Spleen (tissue), 11 donors: Measurements from ENCODE around the gene G6PD. TPM values are rescaled to one million over a fixed set of nuclear protein-coding genes. Genes with fewer than 3 reads are reported as not detected.
A peak's percentile ranks its signal among the peaks of the same experiment; 100 is the strongest.

Experiments used
- DNase-seq: peaks from one replicate; pipeline ENCODE4 v3.0.0-alpha.2; 2020
- H3K27ac ChIP-seq, 8 donors: fragments of 200-600 bp; sonication (generic) in 7 of 8; 1 replicate in 4 of 8; 2 replicates in 4 of 8; pipeline versions ENCODE4 v1.5.0 to v1.8.0; 2016 to 2021; ENCODE audit warnings: inconsistent platforms in 4 of 8, mild to moderate bottlenecking in 4 of 8, moderate library complexity in 1 of 8
- H3K27me3 ChIP-seq, 7 donors: fragments of 200-600 bp; sonication (generic) in 6 of 7; replicated peaks in 1 of 7; 1 replicate in 4 of 7; 2 replicates in 3 of 7; pipeline versions ENCODE4 v1.5.0 to v1.8.0; 2016 to 2021; ENCODE audit warnings: inconsistent platforms in 3 of 7, mild to moderate bottlenecking in 1 of 7
- H3K36me3 ChIP-seq, 6 donors: fragments of 200-600 bp; sonication (generic) in 5 of 6; 1 replicate in 4 of 6; 2 replicates in 2 of 6; pipeline versions ENCODE4 v1.5.0 to v1.8.0; 2016 to 2021; ENCODE audit warnings: inconsistent platforms in 2 of 6
- H3K4me1 ChIP-seq, 6 donors: fragments of 200-600 bp; sonication (generic) in 5 of 6; 1 replicate in 3 of 6; 2 replicates in 3 of 6; pipeline versions ENCODE4 v1.5.0 to v1.8.0; 2016 to 2021; ENCODE audit warnings: inconsistent platforms in 3 of 6
- H3K4me3 ChIP-seq, 8 donors: fragments of 200-600 bp; sonication (generic) in 7 of 8; 1 replicate in 4 of 8; 2 replicates in 4 of 8; pipeline versions ENCODE4 v1.5.0 to v1.8.0; 2016 to 2021; ENCODE audit warnings: inconsistent platforms in 4 of 8, mild to moderate bottlenecking in 4 of 8, moderate library complexity in 2 of 8
- H3K9me3 ChIP-seq, 8 donors: fragments of 200-600 bp; sonication (generic) in 7 of 8; 1 replicate in 4 of 8; 2 replicates in 4 of 8; pipeline versions ENCODE4 v1.5.0 to v1.8.0; 2016 to 2021; ENCODE audit warnings: inconsistent platforms in 4 of 8
- POLR2A ChIP-seq, 3 donors: fragments of 450-650 bp; IDR thresholded peaks; one replicate each; pipeline ENCODE4 v1.5.1; 2017; ENCODE audit warnings: antibody characterized with exemption in 3 of 3, mild to moderate bottlenecking in 1 of 3
- POLR2AphosphoS5 ChIP-seq, 3 donors: sonication (generic); formaldehyde crosslinking; IDR thresholded peaks; one replicate each; pipeline ENCODE4 v1.5.1; 2017; ENCODE audit warnings: antibody characterized with exemption in 3 of 3
- WGBS, 5 donors: extraction: QIAGEN DNeasy Blood & Tissue Kit in 3 of 5; methylation state at CpG; one replicate each; pipeline versions ENCODE4 v1.1.5 to v1.1.7; 2013 to 2018; 5-methylcytosine and 5-hydroxymethylcytosine counted together
- intact Hi-C: fragments of 100-400 bp; cut with DNase I; formaldehyde crosslinking; loops from one replicate; pipeline ENCODE4 v1.15.0; 2023; ENCODE audit warnings: low total_unique reads
- polyA plus RNA-seq, 3 donors: library from polyadenylated mRNA; stranded (reverse); fragments of 200-250 nt; gene quantifications; one replicate each; pipeline ENCODE4 v1.2.1, GENCODE V29; 2013
- total RNA-seq, 7 donors: library from RNA; depleted of rRNA in 3 of 7; stranded (reverse); fragments of >200 nt in 3 of 7; fragmentation: NEBNext Ultra II Directional in 4 of 7; extraction: Animal tissue kit (Norgen Biotek cat#: 25700) in 4 of 7; gene quantifications; one replicate each; pipeline versions ENCODE4 v1.1.0 to v1.2.1, GENCODE V29; 2016 to 2021
- TF ChIP-seq, protein P1 (sequence below), 11 experiments: fragments of 200-600 bp in 7 of 11; fragments of 450-650 bp in 4 of 11; sonication (generic) in 4 of 11; IDR thresholded peaks in 8 of 11; conservative IDR thresholded peaks in 3 of 11; 1 replicate in 7 of 11; 2 replicates in 4 of 11; pipeline versions ENCODE4 v1.4.0 to v1.8.0; 2016 to 2021; ENCODE audit warnings: antibody characterized with exemption in 11 of 11, inconsistent platforms in 4 of 11, mild to moderate bottlenecking in 1 of 11
- donor health status: healthy with polysubstance abuse.
- donor health status: DM: no; HTN: no; CAD: no; lungs with moderate emphysema.
- donor health status: DM: no; HTN: no; CAD: no.
- donor health status: Bipolar disorder and iron deficiency.
- donor health status: healthy.
- donor health status: DM: no; HTN: no; CAD: no.
- donor health status: DM: yes; HTN: yes; CAD: no.

Gene G6PD
- total and polyA plus RNA-seq, 10 donors = 15.5 to 93.1 (median 62.2) TPM

DNA sequence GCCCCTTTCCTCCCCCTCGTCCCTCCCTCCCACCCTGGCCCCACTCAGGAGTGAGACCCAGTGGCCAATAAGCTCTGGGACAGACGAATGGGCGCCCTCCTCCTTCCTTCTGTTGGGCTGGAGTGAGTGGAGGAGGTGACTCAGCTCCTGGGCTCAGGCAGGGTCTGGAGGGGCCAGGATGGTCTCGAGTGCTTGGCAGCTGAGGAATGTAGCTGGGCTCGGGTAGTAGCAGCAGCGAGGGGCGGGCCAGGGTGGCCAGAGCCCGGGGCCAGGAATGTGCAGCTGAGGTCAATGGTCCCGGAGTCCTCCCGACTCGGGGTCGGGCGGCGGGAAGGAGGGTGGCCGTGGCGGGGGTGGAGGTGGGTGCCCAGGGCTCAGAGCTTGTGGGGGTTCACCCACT is 15.0 kb downstream of the G6PD start:
- TF ChIP-seq POLR2A (IDR thresholded peaks at IDR 0.05) = no peak
- TF ChIP-seq, protein P1, sequence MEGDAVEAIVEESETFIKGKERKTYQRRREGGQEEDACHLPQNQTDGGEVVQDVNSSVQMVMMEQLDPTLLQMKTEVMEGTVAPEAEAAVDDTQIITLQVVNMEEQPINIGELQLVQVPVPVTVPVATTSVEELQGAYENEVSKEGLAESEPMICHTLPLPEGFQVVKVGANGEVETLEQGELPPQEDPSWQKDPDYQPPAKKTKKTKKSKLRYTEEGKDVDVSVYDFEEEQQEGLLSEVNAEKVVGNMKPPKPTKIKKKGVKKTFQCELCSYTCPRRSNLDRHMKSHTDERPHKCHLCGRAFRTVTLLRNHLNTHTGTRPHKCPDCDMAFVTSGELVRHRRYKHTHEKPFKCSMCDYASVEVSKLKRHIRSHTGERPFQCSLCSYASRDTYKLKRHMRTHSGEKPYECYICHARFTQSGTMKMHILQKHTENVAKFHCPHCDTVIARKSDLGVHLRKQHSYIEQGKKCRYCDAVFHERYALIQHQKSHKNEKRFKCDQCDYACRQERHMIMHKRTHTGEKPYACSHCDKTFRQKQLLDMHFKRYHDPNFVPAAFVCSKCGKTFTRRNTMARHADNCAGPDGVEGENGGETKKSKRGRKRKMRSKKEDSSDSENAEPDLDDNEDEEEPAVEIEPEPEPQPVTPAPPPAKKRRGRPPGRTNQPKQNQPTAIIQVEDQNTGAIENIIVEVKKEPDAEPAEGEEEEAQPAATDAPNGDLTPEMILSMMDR (IDR thresholded peaks at IDR 0.05 in 8 of 11, conservative IDR thresholded peaks at IDR 0.05 in 3 of 11) = no peak
- TF ChIP-seq POLR2AphosphoS5 (IDR thresholded peaks at IDR 0.05) = no peak
- Histone ChIP-seq H3K36me3 (peaks cover 0 to 59% (median 21%) of the 10 kb centered on the region in 6 donors), H3K9me3 (no peaks in the 10 kb centered on the region), H3K4me1 (peaks cover 0 to 28% (median 15%) of the 10 kb centered on the region in 6 donors), H3K27ac (no peak overlapping the region), H3K4me3 (no peak overlapping the region), H3K27me3 (no peaks in the 10 kb centered on the region)
- 68 to 96% (median 80%) methylated on average over 4 to 16 of the region's 16 CpGs; no CpG with 5 or more reads in 1 of the 5 donors for WGBS, 5 donors
- intact Hi-C loops = no loop called here
- DNase-seq = no peak

DNA sequence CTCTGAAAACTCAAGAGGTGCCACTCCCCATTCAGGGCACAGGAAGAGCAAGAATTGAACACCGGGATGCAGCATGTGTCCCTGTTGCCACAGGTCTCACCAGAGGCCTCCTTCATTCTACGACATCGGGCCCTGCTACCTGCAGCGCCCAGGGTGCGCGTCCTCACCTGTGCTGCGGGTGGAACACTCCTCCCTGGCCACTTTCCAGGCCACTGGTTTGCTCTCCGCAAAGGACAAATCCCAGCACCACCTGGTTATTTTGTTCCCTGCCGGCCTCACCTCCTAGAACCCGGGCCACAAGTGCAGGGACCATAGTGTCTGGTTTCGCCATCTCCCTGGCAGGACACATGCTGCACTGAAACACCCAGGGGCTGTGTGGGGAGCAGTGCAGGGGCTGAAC is 16.4 kb downstream of the G6PD start:
- DNase-seq = no peak
- 87 to 97% (median 91%) methylated on average over 4 to 11 of the region's 11 CpGs for WGBS, 5 donors
- Histone ChIP-seq H3K36me3 (peaks cover 0 to 51% (median 21%) of the 10 kb centered on the region in 6 donors), H3K4me3 (no peak overlapping the region), H3K9me3 (no peaks in the 10 kb centered on the region), H3K27ac (no peak overlapping the region), H3K27me3 (no peaks in the 10 kb centered on the region), H3K4me1 (peaks cover 0 to 24% (median 17%) of the 10 kb centered on the region in 6 donors)
- intact Hi-C loops = no loop called here
- TF ChIP-seq POLR2A (IDR thresholded peaks at IDR 0.05) = no peak
- TF ChIP-seq, protein P1 (IDR thresholded peaks at IDR 0.05 in 8 of 11, conservative IDR thresholded peaks at IDR 0.05 in 3 of 11) = no peak
- TF ChIP-seq POLR2AphosphoS5 (IDR thresholded peaks at IDR 0.05) = no peak

DNA sequence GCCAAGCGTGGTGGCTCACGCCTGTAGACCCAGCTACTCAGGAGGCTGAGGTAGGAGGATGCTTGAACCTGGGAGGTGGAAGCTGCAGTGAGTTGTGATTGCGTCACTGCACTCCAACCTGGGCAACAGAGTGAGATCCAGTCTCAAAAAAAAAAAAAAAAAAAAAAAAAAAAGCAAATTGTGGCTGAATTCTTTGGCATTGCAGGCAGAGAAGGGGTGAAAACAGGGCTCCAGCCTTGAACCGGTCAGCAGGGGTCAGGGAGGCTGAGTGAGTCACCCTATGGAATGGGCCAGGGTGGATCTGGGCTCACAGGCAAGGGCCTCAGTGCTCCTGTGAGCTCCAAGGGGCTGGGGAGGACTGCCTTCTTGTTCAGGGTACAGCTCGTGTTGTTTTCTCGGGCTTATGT is 17.4 kb downstream of the G6PD start:
- TF ChIP-seq POLR2AphosphoS5 (IDR thresholded peaks at IDR 0.05) (peak in 1 of 3 donors; percentile 12), POLR2A (IDR thresholded peaks at IDR 0.05) (no peak)
- no peaks in the 10 kb centered on the region for H3K27me3 ChIP-seq
- 76 to 97% (median 83%) methylated on average over 4 to 6 of the region's 6 CpGs for WGBS, 5 donors
- no peak for DNase-seq
- peaks cover 0 to 13% (median 10%) of the 10 kb centered on the region in 6 donors for H3K4me1 ChIP-seq
- no peak overlapping the region for H3K4me3 ChIP-seq
- H3K9me3 ChIP-seq = no peaks in the 10 kb centered on the region
- no peak overlapping the region for H3K27ac ChIP-seq
- intact Hi-C loops = no loop called here
- peaks cover 0 to 41% (median 20%) of the 10 kb centered on the region in 6 donors for H3K36me3 ChIP-seq

DNA sequence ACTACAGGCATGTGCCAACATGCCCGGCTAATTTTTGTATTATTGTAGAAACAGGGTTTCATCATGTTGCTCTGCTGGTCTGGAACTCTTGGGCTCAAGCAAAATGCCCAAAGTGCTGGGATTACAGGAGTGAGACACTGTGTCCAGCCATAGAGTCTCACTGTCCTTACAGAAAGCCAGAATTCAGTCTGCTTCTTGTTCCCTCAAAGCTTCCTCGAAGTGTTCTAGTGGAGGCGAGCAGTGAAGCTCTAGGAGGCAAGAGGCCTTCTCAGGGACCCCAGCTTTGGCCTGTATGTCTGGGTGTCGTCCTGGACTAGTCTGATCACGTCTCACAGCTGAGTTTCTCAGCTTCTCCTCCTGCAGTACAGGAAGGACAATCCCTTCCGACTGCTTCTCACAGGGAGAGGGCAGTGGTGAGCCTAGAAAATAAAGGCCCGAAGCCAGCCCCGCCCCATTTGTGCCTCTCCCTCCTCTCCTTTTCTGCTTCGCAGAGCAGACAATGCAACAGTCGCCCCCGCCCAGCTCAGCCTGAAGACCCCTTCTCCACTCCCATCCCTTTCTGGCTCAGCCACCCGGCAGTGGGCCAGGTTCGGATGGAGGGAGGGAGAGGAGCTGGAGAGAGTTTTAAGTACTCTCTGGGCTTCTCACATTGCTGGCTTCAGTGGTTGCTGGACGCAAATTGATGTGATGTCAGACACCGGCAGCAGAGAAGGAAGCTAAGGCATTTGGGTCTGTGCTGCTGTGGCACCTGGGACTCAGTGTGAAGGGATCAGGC is 19.6 kb downstream of the G6PD start:
- peak overlapping the region in 2 of 8 donors; percentile 14 to 43 for H3K4me3 ChIP-seq
- peaks cover 0 to 20% (median 2%) of the 10 kb centered on the region in 6 donors for H3K36me3 ChIP-seq
- DNase-seq = peak; percentile 89
- intact Hi-C loops = no loop called here
- TF ChIP-seq POLR2AphosphoS5 (IDR thresholded peaks at IDR 0.05) (peak; percentile 46 to 56 (median 55)), POLR2A (IDR thresholded peaks at IDR 0.05) (no peak)
- TF ChIP-seq, protein P1 (IDR thresholded peaks at IDR 0.05 in 8 of 11, conservative IDR thresholded peaks at IDR 0.05 in 3 of 11) = peak in 10 of 11 experiments; percentile 27 to 67 (median 51)
- H3K27me3 ChIP-seq = no peaks in the 10 kb centered on the region
- no peaks in the 10 kb centered on the region for H3K9me3 ChIP-seq
- peak overlapping the region in 7 of 8 donors; percentile 32 to 76 (median 63) for H3K27ac ChIP-seq
- WGBS, 5 donors = 6 to 33% (median 17%) methylated on average over 15 of the region's 15 CpGs; no CpG with 5 or more reads in 1 of the 5 donors
- H3K4me1 ChIP-seq = peaks cover 0 to 11% (median 10%) of the 10 kb centered on the region in 6 donors
